GM13977 (cell line): Measurements from ENCODE around the gene SECTM1.

ENCODE experiments used
- DNase-seq: peaks from one replicate; pipeline ENCODE4 v3.0.0; 2012; ENCODE audit warnings: low spot score
- CTCF ChIP-seq: IDR thresholded peaks from 2 replicates; pipeline ENCODE4 v1.5.1; 2012; ENCODE audit warnings: mild to moderate bottlenecking, control low read depth; ENCODE audit not compliant: insufficient read depth; ENCODE audit errors: extremely low read depth, missing control alignments
- in situ Hi-C: fragments of 300-500 bp; cut with MboI; formaldehyde crosslinking; loops from one replicate; pipeline ENCODE4 v1.12.0; 2022; ENCODE audit warnings: low sequenced_read_pairs, low pct_unique_long_range_greater_than_20kb, mixed read lengths, inconsistent platforms; ENCODE audit not compliant: unreplicated experiment

Gene SECTM1

GRCh38 chr17:82334622-82335394, 1.2 kb upstream of the SECTM1 start:
- TF ChIP-seq CTCF, result no peak
- DNase-seq, result no peak
- in situ Hi-C loops, result no loop called here

GRCh38 chr17:82334204-82334621, 647 bp upstream of the SECTM1 start:
- TF ChIP-seq CTCF, result no peak
- no peak for DNase-seq
- in situ Hi-C loops, result no loop called here

GRCh38 chr17:82332669-82333278, 792 bp downstream of the SECTM1 start:
- in situ Hi-C loops, result no loop called here
- DNase-seq, result no peak
- no peak for TF ChIP-seq CTCF

GRCh38 chr17:82331345-82331939, 2.1 kb downstream of the SECTM1 start:
- no peak for TF ChIP-seq CTCF
- no peak for DNase-seq
- in situ Hi-C loops, result no loop called here

- no peak for TF ChIP-seq CTCF
- in situ Hi-C loops, result no loop called here
- no peak for DNase-seq
Measured at GRCh38 chr17:82330322-82331239, 3.0 kb downstream of the SECTM1 start.

- TF ChIP-seq CTCF, result no peak
- in situ Hi-C loops, result no loop called here
- DNase-seq, result no peak
Measured at GRCh38 chr17:82329683-82330321, 3.8 kb downstream of the SECTM1 start.
